ENCODE results near the gene ART5. TPM values are rescaled to one million over a fixed set of nuclear protein-coding genes. Genes with fewer than 3 reads are reported as not detected.

The ART5 gene
- total and polyA plus RNA-seq, 9 donors, result 1.3 to 6.5 (median 3.7) TPM

DNA sequence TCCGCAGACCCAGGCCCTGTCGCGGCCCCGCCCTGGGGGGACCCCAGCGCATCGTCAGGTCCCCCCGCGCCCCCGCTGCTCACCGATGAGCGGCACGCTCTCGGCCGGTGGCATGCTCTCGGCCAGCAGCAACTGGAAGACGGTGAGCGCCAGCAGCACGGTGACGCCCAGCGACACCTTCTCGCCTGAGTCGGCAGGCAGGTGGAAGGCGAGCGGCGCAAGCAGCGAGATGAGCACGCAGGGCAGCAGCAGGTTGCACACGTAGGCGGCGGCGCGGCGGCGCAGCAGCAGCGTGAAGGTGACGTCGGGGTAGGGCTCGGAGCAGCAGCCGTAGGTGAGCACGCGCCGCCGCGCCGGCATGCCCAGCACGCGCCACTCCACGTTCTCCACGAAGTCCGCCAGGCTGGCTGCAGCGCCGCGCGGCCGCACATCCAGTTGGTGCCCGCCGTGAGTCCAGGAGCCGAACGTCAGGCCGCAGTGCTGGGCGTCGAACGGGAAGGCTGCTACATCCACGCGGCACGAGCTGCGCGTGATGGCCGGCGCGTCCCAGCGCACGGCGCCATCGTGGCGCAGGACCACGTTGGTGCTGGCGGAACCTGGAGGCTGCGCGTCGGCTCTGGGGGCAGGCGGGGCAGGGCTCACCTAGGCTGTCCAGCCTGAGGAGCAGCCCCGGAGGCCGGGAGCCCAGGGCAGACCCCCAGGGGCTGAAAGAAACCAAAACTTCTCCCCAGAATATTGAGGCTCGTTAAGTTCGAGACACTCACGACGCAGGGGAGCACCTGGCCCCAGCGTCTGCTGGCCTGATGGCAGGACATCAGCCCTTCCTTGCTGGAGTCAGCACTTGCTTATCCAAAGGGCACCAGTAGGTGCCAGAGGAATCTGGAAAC lies 25.6 kb upstream of the ART5 start:
- H3K36me3 ChIP-seq, result no peaks in the 10 kb centered on the region
- no peaks in the 10 kb centered on the region for H3K4me1 ChIP-seq (ENCODE audit: insufficient read depth)
- no peak overlapping the region for H3K27ac ChIP-seq
- H3K27me3 ChIP-seq, result no peaks in the 10 kb centered on the region
- intact Hi-C loops (cut with DNase I), result no loop called here
- TF ChIP-seq, protein P1, sequence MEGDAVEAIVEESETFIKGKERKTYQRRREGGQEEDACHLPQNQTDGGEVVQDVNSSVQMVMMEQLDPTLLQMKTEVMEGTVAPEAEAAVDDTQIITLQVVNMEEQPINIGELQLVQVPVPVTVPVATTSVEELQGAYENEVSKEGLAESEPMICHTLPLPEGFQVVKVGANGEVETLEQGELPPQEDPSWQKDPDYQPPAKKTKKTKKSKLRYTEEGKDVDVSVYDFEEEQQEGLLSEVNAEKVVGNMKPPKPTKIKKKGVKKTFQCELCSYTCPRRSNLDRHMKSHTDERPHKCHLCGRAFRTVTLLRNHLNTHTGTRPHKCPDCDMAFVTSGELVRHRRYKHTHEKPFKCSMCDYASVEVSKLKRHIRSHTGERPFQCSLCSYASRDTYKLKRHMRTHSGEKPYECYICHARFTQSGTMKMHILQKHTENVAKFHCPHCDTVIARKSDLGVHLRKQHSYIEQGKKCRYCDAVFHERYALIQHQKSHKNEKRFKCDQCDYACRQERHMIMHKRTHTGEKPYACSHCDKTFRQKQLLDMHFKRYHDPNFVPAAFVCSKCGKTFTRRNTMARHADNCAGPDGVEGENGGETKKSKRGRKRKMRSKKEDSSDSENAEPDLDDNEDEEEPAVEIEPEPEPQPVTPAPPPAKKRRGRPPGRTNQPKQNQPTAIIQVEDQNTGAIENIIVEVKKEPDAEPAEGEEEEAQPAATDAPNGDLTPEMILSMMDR (IDR thresholded peaks at IDR 0.05), result no peak
- no peak for TF ChIP-seq POLR2A (IDR thresholded peaks at IDR 0.05)
- no peak for TF ChIP-seq EP300 (IDR thresholded peaks at IDR 0.05)
- H3K9me3 ChIP-seq, result no peaks in the 10 kb centered on the region
- no peak for DNase-seq
- 97% methylated on average over 89 of the region's 89 CpGs for WGBS, 3 donors
- H3K4me3 ChIP-seq, result no peak overlapping the region

DNA sequence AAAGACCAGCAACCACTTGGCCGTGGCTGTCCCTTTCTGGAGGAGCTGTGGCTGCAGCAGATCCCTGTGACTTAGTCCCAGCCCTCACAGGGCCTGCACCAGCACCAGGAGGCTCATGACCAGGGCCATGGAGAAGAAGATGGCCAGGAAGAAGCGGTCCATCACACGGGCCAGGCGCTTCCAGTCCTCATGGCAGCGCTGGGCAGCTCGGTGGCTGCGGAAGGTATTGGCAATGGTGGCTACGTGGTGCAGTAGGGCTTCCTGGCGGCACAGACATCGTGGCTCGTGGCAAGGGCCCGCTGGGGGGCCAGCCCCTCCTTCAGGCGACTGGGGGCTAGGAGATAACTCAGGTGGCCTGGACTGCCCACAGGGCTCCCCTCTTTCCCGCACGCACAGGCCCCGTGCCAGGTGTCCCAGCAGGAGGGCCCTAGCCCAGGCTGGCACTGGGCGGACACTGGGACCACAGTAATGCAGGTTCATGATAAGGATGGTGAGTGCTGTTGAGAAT lies 24.3 kb upstream of the ART5 start:
- 92 to 96% (median 96%) methylated on average over 17 of the region's 17 CpGs for WGBS, 3 donors
- H3K36me3 ChIP-seq, result no peaks in the 10 kb centered on the region
- no peak for TF ChIP-seq EP300 (IDR thresholded peaks at IDR 0.05)
- TF ChIP-seq, protein P1 (IDR thresholded peaks at IDR 0.05), result no peak
- TF ChIP-seq POLR2A (IDR thresholded peaks at IDR 0.05), result no peak
- no peaks in the 10 kb centered on the region for H3K9me3 ChIP-seq
- intact Hi-C loops (cut with DNase I), result no loop called here
- no peaks in the 10 kb centered on the region for H3K27me3 ChIP-seq
- no peak overlapping the region for H3K4me3 ChIP-seq
- no peak overlapping the region for H3K27ac ChIP-seq
- DNase-seq, result no peak
- H3K4me1 ChIP-seq (ENCODE audit: insufficient read depth), result no peaks in the 10 kb centered on the region

DNA sequence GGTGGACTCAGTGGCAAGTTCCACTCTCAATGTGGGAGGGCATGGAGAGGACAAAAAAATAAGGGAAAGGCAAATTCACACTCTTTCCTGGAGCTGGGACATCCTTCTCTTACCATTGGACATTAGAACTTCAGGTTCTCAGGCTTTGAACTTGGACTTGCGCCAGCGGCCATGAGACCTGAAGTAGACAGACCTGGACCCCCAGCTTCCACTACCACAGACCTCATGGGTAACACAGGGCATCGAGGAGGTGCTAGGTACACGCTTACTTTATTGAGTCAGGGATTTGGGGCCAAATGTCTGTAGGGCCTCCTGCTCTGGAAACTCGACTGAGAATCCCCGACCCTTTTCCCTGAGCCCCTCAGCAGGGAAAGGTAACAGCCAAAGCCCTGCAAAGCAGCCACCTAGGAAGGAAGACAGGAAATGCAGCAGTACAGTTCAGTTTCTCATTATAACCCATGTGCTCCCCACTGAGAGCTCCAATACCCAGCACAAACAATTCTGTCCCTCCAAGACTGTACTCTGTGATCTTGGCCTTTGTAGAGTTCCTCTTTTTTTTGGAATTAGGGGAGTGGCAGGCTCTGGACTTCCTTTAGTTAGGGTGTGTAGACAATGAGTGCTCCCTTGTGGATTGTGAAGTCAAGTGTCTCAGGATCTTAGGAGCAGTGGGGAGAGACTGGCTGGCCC lies 23.7 kb upstream of the ART5 start:
- H3K27ac ChIP-seq, result no peak overlapping the region
- intact Hi-C loops (cut with DNase I), result no loop called here
- 74 to 95% (median 91%) methylated on average over 6 of the region's 6 CpGs for WGBS, 3 donors
- DNase-seq, result no peak
- no peaks in the 10 kb centered on the region for H3K4me1 ChIP-seq (ENCODE audit: insufficient read depth)
- no peak overlapping the region for H3K4me3 ChIP-seq
- no peaks in the 10 kb centered on the region for H3K9me3 ChIP-seq
- no peaks in the 10 kb centered on the region for H3K27me3 ChIP-seq
- TF ChIP-seq POLR2A (IDR thresholded peaks at IDR 0.05) (no peak), EP300 (IDR thresholded peaks at IDR 0.05) (no peak)
- TF ChIP-seq, protein P1 (IDR thresholded peaks at IDR 0.05), result no peak
- H3K36me3 ChIP-seq, result no peaks in the 10 kb centered on the region

DNA sequence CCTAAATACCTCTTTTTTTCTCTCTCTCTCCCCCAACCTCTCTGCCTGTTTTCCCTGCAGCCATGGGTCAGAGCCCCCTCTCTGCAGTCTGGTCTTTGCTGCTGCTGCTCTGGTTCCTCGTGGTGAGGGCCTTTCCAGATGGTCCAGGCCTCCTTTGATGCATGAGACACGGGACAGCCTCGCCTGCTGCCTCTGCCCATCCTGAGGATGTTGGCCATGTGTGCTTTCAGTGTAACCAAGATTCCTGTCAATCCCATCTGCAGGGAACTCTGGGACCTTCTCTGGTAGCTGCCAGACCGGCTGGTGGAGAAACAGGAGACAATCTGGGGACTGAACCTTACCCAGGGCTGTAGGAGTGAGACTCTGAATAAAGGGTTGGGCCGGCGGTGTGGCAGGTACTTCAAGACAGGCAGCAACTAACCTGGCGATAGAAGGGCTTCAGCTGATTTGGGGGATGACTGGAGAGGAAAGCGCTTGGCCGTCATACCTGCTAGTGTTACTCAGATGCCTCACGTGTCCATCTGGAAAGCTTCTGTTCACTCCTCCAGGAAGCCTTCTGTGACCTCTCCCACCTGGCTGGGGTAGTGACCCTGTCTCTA lies 22.3 kb upstream of the ART5 start:
- no peaks in the 10 kb centered on the region for H3K4me1 ChIP-seq (ENCODE audit: insufficient read depth)
- H3K27ac ChIP-seq, result no peak overlapping the region
- intact Hi-C loops (cut with DNase I), result no loop called here
- TF ChIP-seq POLR2A (IDR thresholded peaks at IDR 0.05), result no peak
- TF ChIP-seq, protein P1 (IDR thresholded peaks at IDR 0.05), result no peak
- H3K4me3 ChIP-seq, result no peak overlapping the region
- H3K36me3 ChIP-seq, result no peaks in the 10 kb centered on the region
- no peaks in the 10 kb centered on the region for H3K9me3 ChIP-seq
- H3K27me3 ChIP-seq, result no peaks in the 10 kb centered on the region
- no peak for DNase-seq
- 72 to 77% (median 74%) methylated on average over 10 of the region's 10 CpGs for WGBS, 3 donors

Measured in ovary (tissue), 9 donors.